Prostate gland (tissue), 2 donors: Measurements from ENCODE around the gene SLC34A3.

Source experiments
- CTCF ChIP-seq, 4 experiments: fragments of 200-600 bp in 2 of 4; fragments of 450-650 bp in 2 of 4; sonication (generic) in 2 of 4; IDR thresholded peaks; 1 replicate in 3 of 4; 2 replicates in 1 of 4; pipeline ENCODE4 v1.5.1; 2016 to 2019; ENCODE audit warnings: antibody characterized with exemption in 4 of 4, mild to moderate bottlenecking in 2 of 4, moderate library complexity in 2 of 4
- POLR2A ChIP-seq: fragments of 450-650 bp; IDR thresholded peaks from one replicate; pipeline ENCODE4 v1.6.1; 2016; ENCODE audit warnings: antibody characterized with exemption, mild to moderate bottlenecking
- POLR2AphosphoS5 ChIP-seq: sonication (generic); formaldehyde crosslinking; IDR thresholded peaks from one replicate; pipeline ENCODE4 v1.6.1; 2017; ENCODE audit warnings: antibody characterized with exemption

- TF ChIP-seq POLR2AphosphoS5 (no peak), POLR2A (no peak), CTCF (IDR thresholded peaks at IDR 0.05) (no peak)
Measured at GRCh38 chr9:137193771-137194170, 36.9 kb upstream of the SLC34A3 start.
